RWPE1 (cell line): ENCODE measurements around the gene OCRL.

ENCODE experiments used
- CTCF ChIA-PET: fragments of 350-600 bp; sonication (Branson Sonifier 250); formaldehyde crosslinking; extraction: SDS; loops from one replicate; lab custom pipeline; 2021; lab: Yijun Ruan, JAX
- POLR2A ChIA-PET: fragments of 400-600 bp; formaldehyde crosslinking; extraction: SDS; loops from one replicate; lab custom pipeline; 2020; ENCODE audit warnings: antibody characterized with exemption; ENCODE audit not compliant: low non-redundant PET; lab: Yijun Ruan, JAX
- DNase-seq: peaks from one replicate; pipeline ENCODE4 v3.0.0; 2012; ENCODE audit warnings: low spot score
- H3K27ac ChIP-seq: fragments of 450-650 bp; 2 replicates; pipeline ENCODE4 v1.5.1; 2017
- TF ChIP-seq, protein P1 (sequence below): fragments of 450-650 bp; conservative IDR thresholded peaks from 2 replicates; pipeline ENCODE4 v1.5.1; 2017; ENCODE audit warnings: low read depth, mild to moderate bottlenecking

The OCRL gene

DNA sequence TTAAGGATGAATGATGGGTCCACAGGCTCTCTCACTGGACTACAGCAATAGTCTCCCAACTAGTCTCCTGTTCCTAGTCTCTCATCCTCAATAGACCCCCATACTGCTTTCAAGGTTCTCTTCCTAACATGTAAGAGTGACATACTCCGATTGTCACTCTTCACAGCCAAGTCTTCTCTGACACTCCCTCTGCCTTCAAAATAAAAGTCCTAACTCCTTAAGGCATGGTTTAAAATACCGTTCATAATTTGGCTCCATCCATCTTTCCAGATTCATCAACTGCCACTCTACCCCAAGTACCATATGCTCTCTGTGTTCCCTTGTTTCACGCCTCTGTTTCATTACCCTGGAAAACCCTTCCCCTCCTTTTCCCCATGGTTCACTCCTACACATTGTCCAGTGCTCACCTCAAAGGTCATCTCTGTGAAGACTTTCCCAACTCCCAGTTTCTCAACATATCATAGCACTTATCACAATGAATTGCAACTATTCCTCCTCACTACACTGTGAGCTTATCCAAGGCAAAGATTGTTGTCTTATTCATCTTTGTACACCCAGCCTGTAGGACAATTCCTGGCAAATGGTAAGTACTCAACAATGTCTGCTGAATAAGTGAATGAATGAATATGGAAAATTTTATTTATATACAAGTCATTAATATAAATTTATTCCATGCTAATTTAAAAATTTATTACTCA lies 42.8 kb upstream of the OCRL start:
- TF ChIP-seq, protein P1, sequence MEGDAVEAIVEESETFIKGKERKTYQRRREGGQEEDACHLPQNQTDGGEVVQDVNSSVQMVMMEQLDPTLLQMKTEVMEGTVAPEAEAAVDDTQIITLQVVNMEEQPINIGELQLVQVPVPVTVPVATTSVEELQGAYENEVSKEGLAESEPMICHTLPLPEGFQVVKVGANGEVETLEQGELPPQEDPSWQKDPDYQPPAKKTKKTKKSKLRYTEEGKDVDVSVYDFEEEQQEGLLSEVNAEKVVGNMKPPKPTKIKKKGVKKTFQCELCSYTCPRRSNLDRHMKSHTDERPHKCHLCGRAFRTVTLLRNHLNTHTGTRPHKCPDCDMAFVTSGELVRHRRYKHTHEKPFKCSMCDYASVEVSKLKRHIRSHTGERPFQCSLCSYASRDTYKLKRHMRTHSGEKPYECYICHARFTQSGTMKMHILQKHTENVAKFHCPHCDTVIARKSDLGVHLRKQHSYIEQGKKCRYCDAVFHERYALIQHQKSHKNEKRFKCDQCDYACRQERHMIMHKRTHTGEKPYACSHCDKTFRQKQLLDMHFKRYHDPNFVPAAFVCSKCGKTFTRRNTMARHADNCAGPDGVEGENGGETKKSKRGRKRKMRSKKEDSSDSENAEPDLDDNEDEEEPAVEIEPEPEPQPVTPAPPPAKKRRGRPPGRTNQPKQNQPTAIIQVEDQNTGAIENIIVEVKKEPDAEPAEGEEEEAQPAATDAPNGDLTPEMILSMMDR: no peak
- POLR2A ChIA-PET: no interaction called here

DNA sequence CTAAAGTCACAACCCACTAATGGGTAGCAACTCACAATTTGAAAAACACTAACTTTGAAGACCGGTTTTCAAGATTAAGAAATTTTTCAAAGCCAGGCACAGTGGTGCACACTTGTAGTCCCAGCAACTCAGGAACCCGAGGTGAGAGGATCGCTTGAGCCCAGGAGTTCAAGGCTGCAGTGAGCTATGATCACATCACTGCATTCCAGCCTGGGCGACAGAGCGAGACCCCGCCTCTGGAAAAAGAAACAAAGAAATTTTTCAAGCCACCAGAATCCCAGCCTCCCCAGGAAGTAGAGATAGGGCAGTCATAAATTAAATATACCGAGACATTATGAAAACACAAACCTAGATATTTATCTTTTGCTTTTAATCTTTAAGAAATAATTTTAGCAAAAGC lies 29.7 kb upstream of the OCRL start:
- TF ChIP-seq, protein P1: no peak
- no peak overlapping the region for H3K27ac ChIP-seq
- DNase-seq: no peak
- ChIA-PET CTCF (no interaction called here), POLR2A (no interaction called here)

More for the DNA sequence above, 42.8 kb upstream of the OCRL start:
- CTCF ChIA-PET: no interaction called here
- no peak overlapping the region for H3K27ac ChIP-seq
- DNase-seq: no peak

DNA sequence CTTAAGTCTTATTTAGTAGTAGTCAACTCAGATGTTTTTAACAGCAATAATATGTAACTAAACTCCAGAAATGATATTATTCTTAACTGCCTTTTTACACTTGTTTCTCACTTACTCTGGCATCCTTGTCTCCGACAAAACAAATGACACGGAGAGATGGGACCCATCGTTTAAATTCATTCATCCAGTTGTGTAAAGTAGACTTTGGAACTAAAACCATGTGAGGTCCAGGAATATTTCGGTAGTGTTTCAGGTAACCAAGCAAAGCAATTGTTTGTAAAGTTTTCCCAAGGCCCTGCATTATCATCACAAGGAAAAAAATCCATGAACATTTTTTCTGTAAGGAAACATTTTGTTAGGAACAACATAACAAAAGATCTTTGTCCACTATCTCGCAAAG lies 28.4 kb upstream of the OCRL start:
- ChIA-PET CTCF (no interaction called here), POLR2A (no interaction called here)
- TF ChIP-seq, protein P1: no peak
- no peak for DNase-seq
- no peak overlapping the region for H3K27ac ChIP-seq

DNA sequence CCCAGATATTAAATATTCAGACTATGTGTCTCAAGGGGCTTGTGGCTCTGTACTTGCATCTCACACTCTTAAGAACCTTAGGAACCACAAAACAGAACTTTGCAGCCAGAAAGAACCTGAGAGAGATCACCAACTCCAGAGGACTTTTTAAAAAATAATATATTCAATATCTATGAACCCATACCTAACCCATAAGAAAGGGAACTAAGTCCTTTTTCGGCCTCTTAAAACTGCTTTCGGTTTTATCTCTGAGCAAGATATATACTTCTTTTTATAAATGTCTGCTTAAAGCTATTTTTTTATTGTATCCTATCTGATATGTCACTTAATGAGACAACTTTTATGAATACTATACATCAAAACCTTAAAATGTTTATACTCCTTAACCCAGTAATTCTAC lies 27.6 kb upstream of the OCRL start:
- ChIA-PET POLR2A (no interaction called here), CTCF (no interaction called here)
- TF ChIP-seq, protein P1: no peak
- H3K27ac ChIP-seq: no peak overlapping the region
- no peak for DNase-seq

DNA sequence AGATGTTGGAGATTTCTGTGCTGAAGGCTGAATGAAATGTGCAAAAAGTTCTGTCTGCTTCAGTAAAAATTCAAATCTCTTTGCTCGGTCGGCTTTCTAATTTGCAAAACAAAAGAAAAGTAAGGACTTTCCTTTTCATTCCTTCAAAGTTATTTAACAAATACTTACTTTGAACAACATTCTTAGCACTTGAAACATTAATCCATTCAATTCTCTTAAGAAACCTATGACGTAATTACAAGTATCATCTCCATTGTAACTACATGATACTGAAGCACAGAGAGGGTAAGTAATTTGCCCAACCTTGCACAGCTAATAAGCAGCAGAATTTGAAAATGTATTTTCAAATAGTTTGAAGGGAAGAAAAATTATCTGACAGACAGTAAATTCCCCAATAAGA lies 23.7 kb upstream of the OCRL start:
- CTCF ChIA-PET: no interaction called here
- POLR2A ChIA-PET: no interaction called here
- H3K27ac ChIP-seq: no peak overlapping the region
- TF ChIP-seq, protein P1: no peak
- no peak for DNase-seq

DNA sequence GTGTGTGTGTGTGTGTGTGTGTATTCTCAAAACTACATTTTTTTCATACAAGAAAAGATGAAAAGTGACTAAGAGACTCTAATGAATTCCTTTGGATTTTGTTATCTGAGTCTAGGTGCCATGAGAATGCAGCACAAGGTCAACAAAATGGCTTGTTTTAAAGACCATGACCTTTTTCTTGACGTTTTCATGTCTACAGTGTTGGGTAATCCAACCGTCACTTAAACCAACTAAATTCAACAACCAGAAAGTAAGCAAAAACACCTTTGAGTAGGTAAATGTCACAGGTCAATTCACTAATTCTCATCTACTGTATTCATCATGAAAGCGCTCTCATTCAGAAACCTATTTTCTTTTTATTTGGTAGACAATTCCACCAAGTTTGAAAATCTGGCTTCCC lies 19.9 kb upstream of the OCRL start:
- H3K27ac ChIP-seq: no peak overlapping the region
- ChIA-PET POLR2A (no interaction called here), CTCF (no interaction called here)
- TF ChIP-seq, protein P1: no peak
- no peak for DNase-seq
